Tibial nerve (tissue), 4 donors: ENCODE data around the gene THBS1. TPM values are rescaled to one million over a fixed set of nuclear protein-coding genes. Genes with fewer than 3 reads are reported as not detected.

Experiments
- DNase-seq, 2 donors: peaks; one replicate each; pipeline ENCODE4 v3.0.0-alpha.2; 2019; ENCODE audit warnings: low spot score in 2 of 2
- H3K27ac ChIP-seq, 4 donors: fragments of 200-600 bp; sonication (generic) in 3 of 4; one replicate each; pipeline ENCODE4 v1.5.1; 2017 to 2019; ENCODE audit warnings: mild to moderate bottlenecking in 1 of 4
- H3K27me3 ChIP-seq, 2 donors: fragments of 200-600 bp; sonication (generic) in 1 of 2; one replicate each; pipeline versions ENCODE4 v1.5.1 to v1.6.0; 2017 to 2019
- H3K36me3 ChIP-seq, 3 donors: fragments of 200-600 bp; sonication (generic); one replicate each; pipeline ENCODE4 v1.5.1; 2018 to 2019
- H3K4me1 ChIP-seq, 4 donors: fragments of 200-600 bp; sonication (generic) in 3 of 4; one replicate each; pipeline ENCODE4 v1.5.1; 2017 to 2019
- H3K4me3 ChIP-seq, 4 donors: fragments of 200-600 bp; sonication (generic) in 3 of 4; one replicate each; pipeline ENCODE4 v1.5.1; 2017 to 2019; ENCODE audit warnings: mild to moderate bottlenecking in 1 of 4, moderate library complexity in 1 of 4
- H3K9me3 ChIP-seq, 4 donors: fragments of 200-600 bp; sonication (generic) in 3 of 4; one replicate each; pipeline ENCODE4 v1.5.1; 2017 to 2019
- EP300 ChIP-seq, 2 donors: sonication (generic); formaldehyde crosslinking; IDR thresholded peaks; one replicate each; pipeline ENCODE4 v1.6.1; 2017; ENCODE audit warnings: antibody characterized with exemption in 2 of 2, mild to moderate bottlenecking in 1 of 2
- POLR2A ChIP-seq, 2 donors: fragments of 450-650 bp; IDR thresholded peaks; one replicate each; pipeline ENCODE4 v1.6.1; 2017; ENCODE audit warnings: antibody characterized with exemption in 2 of 2, mild to moderate bottlenecking in 2 of 2, moderate library complexity in 2 of 2
- WGBS, 2 donors: methylation state at CpG; one replicate each; pipeline ENCODE4 v1.1.5; 2018; 5-methylcytosine and 5-hydroxymethylcytosine counted together
- total RNA-seq, 4 donors: library from RNA; depleted of rRNA; stranded (reverse); fragments of >200 nt; gene quantifications; one replicate each; pipeline ENCODE4 v1.1.0, GENCODE V29; 2016
- TF ChIP-seq, protein P1 (sequence below), 5 experiments: fragments of 200-600 bp in 3 of 5; fragments of 450-650 bp in 2 of 5; sonication (generic) in 3 of 5; IDR thresholded peaks; one replicate each; pipeline ENCODE4 v1.5.1; 2016 to 2019; ENCODE audit warnings: antibody characterized with exemption in 5 of 5, mild to moderate bottlenecking in 3 of 5, moderate library complexity in 2 of 5

THBS1 gene
- total RNA-seq, 4 donors from 2014 or later, result 1,850 to 2,559 (median 1,931) TPM

DNA sequence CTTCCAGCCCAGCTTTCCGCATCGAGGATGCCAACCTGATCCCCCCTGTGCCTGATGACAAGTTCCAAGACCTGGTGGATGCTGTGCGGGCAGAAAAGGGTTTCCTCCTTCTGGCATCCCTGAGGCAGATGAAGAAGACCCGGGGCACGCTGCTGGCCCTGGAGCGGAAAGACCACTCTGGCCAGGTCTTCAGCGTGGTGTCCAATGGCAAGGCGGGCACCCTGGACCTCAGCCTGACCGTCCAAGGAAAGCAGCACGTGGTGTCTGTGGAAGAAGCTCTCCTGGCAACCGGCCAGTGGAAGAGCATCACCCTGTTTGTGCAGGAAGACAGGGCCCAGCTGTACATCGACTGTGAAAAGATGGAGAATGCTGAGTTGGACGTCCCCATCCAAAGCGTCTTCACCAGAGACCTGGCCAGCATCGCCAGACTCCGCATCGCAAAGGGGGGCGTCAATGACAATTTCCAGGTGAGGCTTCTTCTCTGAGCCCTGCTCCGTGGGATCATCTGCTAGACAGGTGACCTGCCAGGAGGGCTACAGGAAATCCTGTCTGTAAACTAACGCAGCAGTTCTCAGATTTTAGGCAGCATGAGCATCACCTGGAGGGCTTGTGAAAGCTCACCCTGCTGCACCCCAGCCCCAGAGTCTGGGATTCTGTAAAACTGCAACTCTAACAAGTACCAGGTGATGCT lies 1.6 kb downstream of the THBS1 start:
- no peak for DNase-seq

DNA sequence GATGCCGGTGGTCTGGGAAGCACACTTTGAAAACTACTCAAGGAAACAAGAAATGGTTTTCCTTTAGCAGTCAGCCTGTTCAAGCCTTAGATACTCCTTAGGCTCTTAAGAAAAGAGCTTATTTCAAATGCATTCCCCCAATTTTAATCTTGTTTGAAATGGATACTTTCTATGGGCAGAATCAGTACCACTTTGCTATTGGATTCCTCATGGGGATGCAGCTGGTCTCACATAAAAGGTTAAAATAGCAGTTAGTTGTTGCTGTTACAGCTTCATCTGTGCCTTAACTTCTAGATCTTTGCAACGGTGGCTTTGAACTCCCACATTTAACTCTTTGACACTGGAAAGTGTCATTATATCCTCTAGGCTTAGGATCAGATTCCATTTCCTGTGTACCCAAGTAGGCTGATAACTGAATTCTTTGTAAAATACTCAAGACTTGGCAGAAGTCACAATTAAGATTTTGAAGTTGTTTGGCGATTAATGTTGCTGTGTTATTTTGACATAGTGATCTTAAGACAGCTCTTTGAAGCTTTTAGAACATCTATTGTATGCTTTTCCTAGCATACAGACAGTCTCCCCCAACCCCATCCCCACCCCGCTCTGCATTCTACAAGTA lies 2.2 kb downstream of the THBS1 start:
- H3K27me3 ChIP-seq, result no peaks in the 10 kb centered on the region
- peaks cover 0 to 78% (median 30%) of the 10 kb centered on the region in 4 donors for H3K4me1 ChIP-seq
- H3K9me3 ChIP-seq, result no peaks in the 10 kb centered on the region
- peak overlapping the region; percentile 90 to 95 (median 91) for H3K27ac ChIP-seq
- no peak for DNase-seq
- no peak for TF ChIP-seq EP300 (IDR thresholded peaks at IDR 0.05)
- TF ChIP-seq, protein P1, sequence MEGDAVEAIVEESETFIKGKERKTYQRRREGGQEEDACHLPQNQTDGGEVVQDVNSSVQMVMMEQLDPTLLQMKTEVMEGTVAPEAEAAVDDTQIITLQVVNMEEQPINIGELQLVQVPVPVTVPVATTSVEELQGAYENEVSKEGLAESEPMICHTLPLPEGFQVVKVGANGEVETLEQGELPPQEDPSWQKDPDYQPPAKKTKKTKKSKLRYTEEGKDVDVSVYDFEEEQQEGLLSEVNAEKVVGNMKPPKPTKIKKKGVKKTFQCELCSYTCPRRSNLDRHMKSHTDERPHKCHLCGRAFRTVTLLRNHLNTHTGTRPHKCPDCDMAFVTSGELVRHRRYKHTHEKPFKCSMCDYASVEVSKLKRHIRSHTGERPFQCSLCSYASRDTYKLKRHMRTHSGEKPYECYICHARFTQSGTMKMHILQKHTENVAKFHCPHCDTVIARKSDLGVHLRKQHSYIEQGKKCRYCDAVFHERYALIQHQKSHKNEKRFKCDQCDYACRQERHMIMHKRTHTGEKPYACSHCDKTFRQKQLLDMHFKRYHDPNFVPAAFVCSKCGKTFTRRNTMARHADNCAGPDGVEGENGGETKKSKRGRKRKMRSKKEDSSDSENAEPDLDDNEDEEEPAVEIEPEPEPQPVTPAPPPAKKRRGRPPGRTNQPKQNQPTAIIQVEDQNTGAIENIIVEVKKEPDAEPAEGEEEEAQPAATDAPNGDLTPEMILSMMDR (IDR thresholded peaks at IDR 0.05), result peak in 2 of 5 experiments; percentile 27 to 54
- H3K36me3 ChIP-seq, result peaks cover 3 to 62% (median 19%) of the 10 kb centered on the region in 3 donors
- WGBS, 2 donors, result 28 to 45% methylated on average over 4 of the region's 4 CpGs
- peak overlapping the region; percentile 61 to 78 (median 66) for H3K4me3 ChIP-seq

More for the DNA sequence above, 1.6 kb downstream of the THBS1 start:
- WGBS, 2 donors, result 33 to 37% methylated on average over 10 to 20 of the region's 20 CpGs
- TF ChIP-seq, protein P1 (IDR thresholded peaks at IDR 0.05), result no peak
- TF ChIP-seq EP300 (IDR thresholded peaks at IDR 0.05), result peak in 1 of 2 donors; percentile 31
- Histone ChIP-seq H3K27me3 (no peaks in the 10 kb centered on the region), H3K9me3 (no peaks in the 10 kb centered on the region), H3K4me1 (peaks cover 0 to 71% (median 27%) of the 10 kb centered on the region in 4 donors), H3K27ac (peak overlapping the region; percentile 90 to 95 (median 91)), H3K4me3 (peak overlapping the region; percentile 61 to 78 (median 66)), H3K36me3 (peaks cover 0 to 56% (median 12%) of the 10 kb centered on the region in 3 donors)

DNA sequence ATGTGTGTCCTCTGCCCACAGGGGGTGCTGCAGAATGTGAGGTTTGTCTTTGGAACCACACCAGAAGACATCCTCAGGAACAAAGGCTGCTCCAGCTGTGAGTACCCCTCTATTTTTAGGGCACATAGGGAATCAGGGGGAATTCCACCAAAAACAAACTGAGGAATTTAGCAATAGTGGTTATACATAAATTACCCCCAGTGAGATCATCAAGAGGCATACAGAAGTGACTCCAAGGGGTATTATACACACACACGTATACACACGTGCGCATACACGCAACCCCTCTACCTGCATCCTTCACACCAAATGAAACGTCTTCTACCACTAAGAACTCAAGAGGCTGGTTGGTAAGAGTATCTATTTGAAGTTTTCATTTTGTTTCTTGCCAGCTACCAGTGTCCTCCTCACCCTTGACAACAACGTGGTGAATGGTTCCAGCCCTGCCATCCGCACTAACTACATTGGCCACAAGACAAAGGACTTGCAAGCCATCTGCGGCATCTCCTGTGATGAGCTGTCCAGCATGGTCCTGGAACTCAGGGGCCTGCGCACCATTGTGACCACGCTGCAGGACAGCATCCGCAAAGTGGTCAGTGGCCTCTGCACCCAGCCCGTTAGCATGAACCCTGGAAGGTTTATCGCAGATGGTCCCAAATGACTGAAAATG lies 2.9 kb downstream of the THBS1 start:
- Histone ChIP-seq H3K27ac (peak overlapping the region in 3 of 4 donors; percentile 91 to 95 (median 91)), H3K36me3 (peaks cover 3 to 69% (median 20%) of the 10 kb centered on the region in 3 donors), H3K27me3 (no peaks in the 10 kb centered on the region), H3K4me3 (peak overlapping the region; percentile 61 to 78 (median 66)), H3K9me3 (no peaks in the 10 kb centered on the region), H3K4me1 (peaks cover 0 to 77% (median 32%) of the 10 kb centered on the region in 4 donors)
- no peak for DNase-seq
- WGBS, 2 donors, result 60 to 74% methylated on average over 13 of the region's 13 CpGs
- TF ChIP-seq POLR2A (IDR thresholded peaks at IDR 0.05) (no peak), EP300 (IDR thresholded peaks at IDR 0.05) (peak in 1 of 2 donors; percentile 2)
- TF ChIP-seq, protein P1 (IDR thresholded peaks at IDR 0.05), result peak in 1 of 5 experiments; percentile 55

DNA sequence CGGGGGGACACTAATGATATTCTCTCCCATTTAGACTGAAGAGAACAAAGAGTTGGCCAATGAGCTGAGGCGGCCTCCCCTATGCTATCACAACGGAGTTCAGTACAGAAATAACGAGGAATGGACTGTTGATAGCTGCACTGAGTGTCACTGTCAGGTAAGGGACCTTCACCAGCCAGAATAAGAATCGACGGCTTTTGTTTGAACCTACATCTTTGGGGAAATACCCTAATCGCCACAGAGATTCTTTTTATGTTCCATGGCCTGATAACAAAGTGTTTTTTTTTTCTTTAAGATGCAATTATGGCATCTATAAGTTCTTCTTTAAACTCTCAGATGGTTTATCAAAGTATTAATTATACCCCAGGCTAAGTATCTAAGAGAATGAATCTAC lies 3.4 kb downstream of the THBS1 start:
- H3K9me3 ChIP-seq, result no peaks in the 10 kb centered on the region
- TF ChIP-seq EP300 (IDR thresholded peaks at IDR 0.05) (no peak), POLR2A (IDR thresholded peaks at IDR 0.05) (no peak)
- TF ChIP-seq, protein P1 (IDR thresholded peaks at IDR 0.05), result no peak
- H3K27me3 ChIP-seq, result no peaks in the 10 kb centered on the region
- 56 to 90% methylated on average over 7 of the region's 7 CpGs for WGBS, 2 donors
- H3K36me3 ChIP-seq, result peaks cover 3 to 74% (median 20%) of the 10 kb centered on the region in 3 donors
- peak overlapping the region in 2 of 4 donors; percentile 91 to 95 for H3K27ac ChIP-seq
- DNase-seq, result no peak
- peak overlapping the region; percentile 61 to 78 (median 66) for H3K4me3 ChIP-seq
- peaks cover 0 to 77% (median 32%) of the 10 kb centered on the region in 4 donors for H3K4me1 ChIP-seq
